IPS-NIHi7 (cell line): ENCODE data around the gene PRKCD.
A peak's percentile ranks its signal among the peaks of the same experiment; 100 is the strongest.

ENCODE experiments used
- DNase-seq: peaks from one replicate; pipeline ENCODE4 v3.0.0; 2012; ENCODE audit warnings: mixed read lengths; ENCODE audit errors: extremely low spot score

The PRKCD gene

GRCh38 chr3:53155760-53156159, 5.2 kb upstream of the PRKCD start:
- DNase-seq = no peak

DNA sequence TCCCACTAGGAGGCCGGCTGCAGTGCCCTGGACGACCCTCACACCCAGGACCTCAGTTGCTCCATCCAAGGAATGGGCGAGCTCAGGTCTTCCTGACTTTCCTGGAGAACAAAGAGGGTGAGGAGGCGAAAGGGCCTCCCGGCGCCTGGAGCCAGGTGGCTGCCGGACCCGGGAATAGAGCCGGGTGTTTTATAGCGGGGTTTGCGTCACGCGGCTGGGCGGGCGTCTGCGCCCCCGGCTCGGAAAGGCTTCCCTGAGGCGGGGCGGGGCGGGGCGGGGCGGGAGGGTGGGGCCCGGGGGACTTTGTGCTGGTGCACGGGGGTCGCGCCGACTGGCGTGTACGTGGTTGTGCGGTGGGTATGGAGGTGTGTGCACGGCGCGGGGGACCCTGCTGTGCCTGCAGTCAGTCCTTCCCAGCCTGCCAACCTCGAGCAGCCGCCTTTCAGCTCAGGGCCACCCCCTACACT, 4.6 kb upstream of the PRKCD start:
- DNase-seq = peak; percentile 72

GRCh38 chr3:53157974-53158580, 2.9 kb upstream of the PRKCD start:
- DNase-seq = no peak

DNA sequence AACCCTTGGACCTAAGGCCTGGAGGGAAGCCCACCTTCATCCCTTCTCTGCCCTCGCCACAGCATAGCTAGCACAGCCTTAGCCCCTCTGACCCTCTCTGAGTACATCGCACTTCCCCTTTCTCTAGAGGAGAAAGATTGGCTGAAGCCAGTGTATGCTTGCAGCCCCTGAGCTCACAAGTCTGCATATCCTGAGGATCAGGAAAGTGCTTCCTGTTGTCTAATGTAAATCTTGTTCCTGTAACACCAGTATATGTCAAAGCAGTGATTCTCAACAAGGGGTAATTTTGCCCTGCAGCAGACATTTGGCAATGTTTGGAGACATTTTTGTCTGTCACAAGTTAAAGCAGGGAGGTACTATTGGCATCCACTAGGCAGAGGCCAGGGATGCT, 2.2 kb upstream of the PRKCD start:
- no peak for DNase-seq

DNA sequence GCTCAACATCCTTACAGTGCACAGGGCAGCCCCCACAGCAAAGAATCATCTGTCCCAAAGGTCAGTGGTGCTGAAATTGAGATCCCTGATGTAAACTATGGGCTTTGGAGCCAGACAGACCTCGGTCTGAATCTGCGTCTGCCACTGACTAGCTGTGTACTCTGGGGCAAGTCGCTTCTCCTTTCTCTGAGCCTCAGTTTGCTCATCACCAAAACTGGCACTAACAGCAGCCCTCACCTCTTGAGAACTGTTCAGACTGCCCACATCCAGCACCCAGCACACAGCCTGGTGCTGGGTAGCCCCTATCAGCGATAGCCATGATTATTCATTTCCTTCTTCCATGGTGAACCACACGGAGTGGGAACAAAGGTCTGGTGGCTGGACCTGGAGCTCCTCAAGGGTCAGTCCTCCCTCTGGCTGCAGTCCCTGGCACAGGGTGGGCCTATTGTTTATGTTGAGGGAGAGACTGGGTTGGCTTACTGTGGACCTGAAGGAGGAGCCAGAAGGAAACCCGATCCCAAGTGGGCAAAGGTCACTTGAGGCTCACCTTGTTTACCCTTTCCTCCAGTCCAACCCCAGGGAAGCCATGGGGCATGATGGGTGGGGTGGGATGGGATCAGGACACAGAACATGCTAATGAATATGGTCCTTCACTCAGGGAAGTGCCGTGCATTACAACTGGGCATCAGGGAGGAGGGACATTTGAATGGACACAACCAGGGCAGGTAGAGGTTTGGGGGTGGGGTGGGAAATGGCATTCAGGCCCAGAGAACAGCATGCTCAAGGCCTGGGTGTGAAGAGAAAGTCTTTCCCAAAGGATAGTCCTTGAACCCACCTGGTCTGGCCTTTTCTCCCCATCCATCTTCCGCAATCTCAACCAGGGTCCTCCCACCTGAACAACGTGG, 1.6 kb upstream of the PRKCD start:
- peak; percentile 76 for DNase-seq

- DNase-seq = no peak
These were observed 849 bp upstream of the PRKCD start for GRCh38 chr3:53160061-53160659.

- DNase-seq = no peak
These were observed 426 bp downstream of the PRKCD start for GRCh38 chr3:53161450-53161819.

DNA sequence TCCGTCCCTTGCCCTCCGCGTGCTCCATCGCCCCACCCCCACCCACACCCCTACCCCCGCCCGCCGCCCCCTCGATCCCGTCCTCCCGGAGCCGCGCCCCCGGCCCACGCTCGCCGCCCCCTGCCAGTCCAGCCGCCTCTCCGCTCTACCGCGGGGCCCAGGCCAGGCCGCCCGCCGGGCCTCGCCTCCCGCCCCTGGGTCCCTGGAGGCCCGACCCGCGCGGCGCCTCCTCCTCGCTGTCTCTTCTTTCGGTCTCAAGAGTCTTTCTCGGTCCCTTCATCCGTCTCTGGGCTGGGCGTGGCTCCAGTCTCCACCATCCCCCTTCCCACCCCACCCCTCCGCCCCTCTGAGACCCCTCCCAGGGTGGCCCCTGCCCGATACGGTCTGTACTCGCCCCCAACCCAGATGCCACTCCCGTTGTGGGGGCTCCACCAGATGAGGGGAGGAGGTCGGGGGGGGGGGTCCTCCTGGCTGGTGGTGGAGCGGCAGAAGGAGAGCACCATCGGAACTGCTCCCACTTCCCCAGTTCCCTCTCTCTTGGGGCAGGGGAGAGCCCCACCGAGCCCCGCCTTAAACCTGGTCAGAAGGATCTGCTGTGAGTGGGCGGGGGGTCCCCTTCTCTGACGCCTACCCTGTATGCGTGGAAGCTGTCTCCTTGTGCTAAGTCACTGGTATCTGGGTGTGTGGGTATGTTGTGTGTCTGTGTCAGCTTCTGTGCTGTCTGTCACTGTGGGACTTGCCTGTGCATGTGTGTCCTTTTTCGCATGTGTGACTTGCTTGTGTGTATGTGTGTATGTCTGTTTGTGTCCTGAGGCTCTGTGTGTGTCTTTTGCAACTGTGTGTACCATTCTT, 1.0 kb downstream of the PRKCD start:
- DNase-seq = peak; percentile 67

DNA sequence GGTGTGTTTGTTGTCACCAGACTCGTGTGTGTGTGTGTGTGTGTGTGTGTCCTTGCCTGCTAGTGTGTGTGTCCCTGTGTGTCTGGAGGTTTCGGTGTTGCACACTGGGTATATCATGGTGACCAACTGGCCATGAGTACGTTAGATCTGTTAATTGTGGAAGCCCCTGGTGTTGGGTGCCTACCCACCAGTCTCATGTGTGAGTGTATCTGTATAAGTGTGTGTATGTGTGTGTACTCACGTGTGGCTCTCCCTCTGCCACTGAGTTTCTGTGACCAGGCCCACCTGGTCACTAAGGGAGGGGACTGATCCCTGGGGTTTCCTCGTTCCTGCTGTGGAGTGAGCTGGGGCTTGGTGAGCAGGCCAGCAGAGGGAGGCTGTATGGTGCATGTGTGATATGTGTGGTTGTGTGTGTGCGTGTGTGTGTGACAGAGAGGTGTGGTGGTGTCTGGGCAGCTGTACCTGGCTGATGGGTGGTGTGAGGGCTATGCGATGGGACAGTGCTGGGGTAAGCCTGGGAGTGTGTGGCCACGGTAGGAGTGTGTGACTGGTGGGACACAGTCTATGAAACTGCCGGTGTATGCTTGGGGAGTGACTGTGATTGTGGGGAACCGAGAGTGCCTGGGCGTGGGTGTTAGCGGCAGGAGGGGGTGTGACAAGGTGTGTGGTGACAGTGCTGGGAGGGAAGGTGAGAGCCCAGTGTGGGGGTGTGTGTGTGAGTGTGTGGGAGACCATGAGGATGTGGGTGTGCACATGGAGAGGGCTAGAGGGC, 1.8 kb downstream of the PRKCD start:
- DNase-seq = no peak

DNA sequence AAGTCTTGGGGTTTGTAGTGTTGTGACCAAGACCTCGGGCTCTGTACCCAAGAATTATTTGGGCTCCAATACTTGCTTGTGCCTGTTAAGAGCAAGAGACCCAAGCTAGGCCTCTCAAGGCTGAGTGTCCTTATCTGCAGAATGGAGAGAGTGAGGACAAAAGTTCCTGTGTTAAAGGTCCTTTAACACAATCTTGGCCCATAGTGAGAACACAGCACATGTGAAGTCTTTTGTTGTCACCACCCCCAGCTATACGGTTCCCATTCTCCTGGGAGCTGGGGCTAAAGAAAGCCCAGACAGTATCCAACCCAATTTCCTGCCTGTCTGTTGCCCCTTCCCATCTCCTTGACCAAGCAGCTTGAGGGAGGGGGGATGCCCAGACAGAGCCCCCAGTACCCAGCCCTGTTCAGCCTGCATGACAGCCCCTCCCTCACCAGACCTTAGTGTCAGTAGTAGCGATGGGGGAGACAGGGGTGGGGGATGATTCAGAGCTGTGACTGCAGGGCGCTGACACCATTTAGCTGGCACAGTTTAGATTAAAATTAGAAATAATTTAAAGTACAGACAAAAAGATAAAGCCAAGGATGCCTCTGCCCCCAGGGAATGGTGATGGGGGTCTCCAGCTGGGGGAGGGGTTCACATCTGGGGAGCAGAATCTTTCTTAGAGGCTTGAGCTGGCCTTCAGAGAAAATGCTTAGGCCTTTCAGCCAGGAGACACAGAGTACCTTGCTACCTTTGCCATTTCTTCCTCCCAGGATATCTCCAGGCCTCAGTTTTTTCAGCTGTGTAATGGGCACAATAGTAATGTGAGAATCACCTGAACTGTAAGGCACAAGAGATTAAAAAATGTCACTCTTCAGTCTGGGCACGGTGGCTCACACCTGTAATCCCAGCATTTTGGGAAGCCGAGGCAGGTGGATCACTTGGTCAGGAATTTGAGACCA, 2.7 kb downstream of the PRKCD start:
- no peak for DNase-seq

GRCh38 chr3:53164911-53165310, 3.9 kb downstream of the PRKCD start:
- no peak for DNase-seq

GRCh38 chr3:53166206-53166605, 5.2 kb downstream of the PRKCD start:
- DNase-seq = no peak

GRCh38 chr3:53166781-53167291, 5.8 kb downstream of the PRKCD start:
- DNase-seq = no peak

DNA sequence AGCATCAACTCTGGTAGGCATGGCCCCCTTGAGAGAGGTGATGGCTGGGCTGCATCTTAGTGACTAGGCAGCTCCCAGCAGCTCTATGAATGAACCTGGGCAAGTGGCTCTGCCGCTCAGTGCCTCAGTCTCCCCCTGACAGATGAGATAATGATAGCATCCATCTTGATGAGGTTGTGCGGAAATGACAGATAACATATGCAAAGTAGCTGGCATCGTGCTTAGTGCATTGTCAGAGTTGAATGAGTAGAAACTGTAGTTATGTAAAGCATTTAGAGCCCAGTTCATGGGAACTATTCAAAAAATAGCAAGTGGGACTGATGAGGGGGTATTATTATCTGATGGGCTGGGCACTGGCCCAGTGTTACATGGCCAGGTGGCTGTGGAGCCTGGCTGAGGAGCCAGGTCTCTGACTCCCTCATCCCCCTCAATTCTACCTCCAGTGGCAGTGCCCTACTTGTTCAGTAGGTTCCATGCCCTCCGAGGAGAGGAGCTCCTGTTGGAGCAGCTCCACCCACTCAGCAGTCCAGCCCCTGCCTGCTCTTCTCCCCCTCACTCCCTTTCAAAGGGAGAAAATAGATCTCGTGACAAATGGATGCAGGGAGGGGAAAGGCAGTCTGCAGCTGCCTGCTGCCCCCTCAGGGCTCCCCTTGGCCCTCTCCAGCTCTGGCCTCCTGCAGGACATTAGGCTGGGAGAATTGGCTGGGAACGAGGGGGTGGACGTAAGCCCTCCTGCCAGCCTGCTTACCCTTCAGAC, 6.6 kb downstream of the PRKCD start:
- no peak for DNase-seq

DNA sequence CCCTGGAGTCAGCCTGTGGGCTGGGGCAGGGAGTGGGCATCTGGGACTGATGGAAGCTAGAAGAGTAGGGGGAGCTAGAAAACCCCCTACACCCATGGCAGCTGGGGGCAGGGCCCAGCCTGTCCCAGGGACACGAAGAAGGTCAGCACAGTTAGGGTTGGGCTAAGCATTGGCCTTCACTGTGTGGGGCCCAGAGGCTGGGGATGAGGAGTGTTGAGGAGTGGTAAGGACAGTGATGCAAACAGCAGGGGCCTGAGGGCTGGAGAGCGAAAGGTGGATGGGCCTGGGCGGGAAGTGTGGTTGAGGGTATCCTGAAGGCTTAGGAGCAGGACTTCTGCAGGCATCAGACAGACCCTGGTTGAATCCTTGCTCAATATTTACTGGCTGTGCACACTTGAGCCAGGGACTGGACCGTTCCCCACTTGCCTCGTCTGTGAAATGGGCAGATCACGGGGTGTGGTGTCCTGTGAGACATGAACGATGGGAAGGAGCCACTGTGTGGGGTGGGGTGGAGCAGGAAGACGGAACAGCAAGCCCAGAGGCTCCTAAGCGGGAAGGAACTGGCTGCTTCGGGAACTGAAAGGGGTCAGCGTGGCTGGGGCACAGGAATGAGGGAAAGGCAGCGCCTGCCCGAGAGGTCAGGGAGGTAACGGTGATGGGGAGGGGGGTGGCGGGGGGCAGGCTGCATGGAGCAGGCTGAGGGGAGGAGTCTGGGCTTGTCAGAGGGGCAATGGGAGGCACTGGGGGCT, 7.3 kb downstream of the PRKCD start:
- no peak for DNase-seq

DNA sequence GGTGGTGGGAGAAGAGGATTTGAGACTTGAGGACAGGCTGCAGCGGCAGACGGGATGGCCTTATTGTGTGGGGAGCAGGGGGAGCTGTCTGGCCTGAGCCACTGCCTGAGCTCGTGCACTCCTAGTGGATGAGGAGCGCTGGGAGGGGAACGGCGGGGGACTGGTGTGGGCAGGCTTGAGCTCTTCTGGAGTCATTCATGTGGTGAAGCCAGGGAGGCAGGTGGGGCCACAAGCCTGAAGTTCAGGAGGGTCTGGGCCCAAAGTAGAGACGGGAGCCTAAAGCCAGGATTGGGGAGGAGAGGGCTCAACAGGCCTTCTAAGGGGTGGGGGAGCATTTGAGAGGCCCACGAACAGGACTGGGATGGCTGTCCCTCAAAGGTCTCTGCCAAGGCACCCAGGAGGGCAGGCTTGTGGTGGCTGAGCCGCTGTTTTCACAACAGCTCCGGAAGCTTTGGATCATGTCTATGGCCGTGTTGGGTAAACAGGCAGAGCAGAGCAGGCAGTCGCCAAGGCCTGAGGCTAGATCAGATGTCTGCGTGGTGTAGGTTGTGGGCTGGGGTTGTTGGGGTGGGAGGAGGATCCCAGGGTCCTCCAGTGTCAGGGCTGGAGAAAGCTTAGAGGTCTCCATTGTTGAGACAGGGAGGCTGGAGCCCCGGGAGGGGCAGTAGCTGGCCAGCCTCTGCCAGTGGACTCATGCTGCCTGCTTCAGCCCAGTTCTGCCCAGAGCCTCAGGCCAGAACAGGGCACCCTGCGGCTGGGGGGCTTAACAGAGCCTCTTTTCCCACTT, 8.2 kb downstream of the PRKCD start:
- peak; percentile 60 for DNase-seq

- no peak for DNase-seq
These were observed 8.9 kb downstream of the PRKCD start for GRCh38 chr3:53169832-53170324.
